Mucosa of rectum (tissue), 2 donors: Measurements from ENCODE around the gene RHOU.

Source experiments
- H3K27ac ChIP-seq, 2 donors: one replicate each; pipeline ENCODE4 v1.7.0; 2013; ENCODE audit warnings: inconsistent platforms in 2 of 2, low read depth in 2 of 2, low read length in 2 of 2
- H3K27me3 ChIP-seq, 2 donors: one replicate each; pipeline ENCODE4 v1.7.0; 2013; ENCODE audit warnings: low read length in 2 of 2; ENCODE audit not compliant: control insufficient read depth in 2 of 2, insufficient read depth in 2 of 2
- H3K36me3 ChIP-seq, 2 donors: one replicate each; pipeline ENCODE4 v1.7.0; 2013; ENCODE audit warnings: low read length in 2 of 2; ENCODE audit not compliant: control insufficient read depth in 2 of 2, insufficient read depth in 2 of 2
- H3K4me1 ChIP-seq, 2 donors: one replicate each; pipeline ENCODE4 v1.7.0; 2013; ENCODE audit warnings: low read length in 2 of 2, mild to moderate bottlenecking in 1 of 2; ENCODE audit not compliant: control insufficient read depth in 2 of 2, insufficient read depth in 2 of 2
- H3K4me3 ChIP-seq, 2 donors: one replicate each; pipeline ENCODE4 v1.7.0; 2013; ENCODE audit warnings: low read length in 2 of 2
- H3K9ac ChIP-seq, 2 donors: one replicate each; pipeline ENCODE4 v1.7.0; 2013; ENCODE audit warnings: low read length in 2 of 2, low read depth in 1 of 2, mild to moderate bottlenecking in 1 of 2
- H3K9me3 ChIP-seq, 2 donors: one replicate each; pipeline ENCODE4 v1.7.0; 2013; ENCODE audit warnings: low read length in 2 of 2; ENCODE audit not compliant: control insufficient read depth in 2 of 2
- donor health status: healthy.
- donor health status: Normal muscosa, but diverticular disease.

RHOU gene

GRCh38 chr1:228735871-228736586 is 750 bp downstream of the RHOU start:
- peak overlapping the region; percentile 72 to 90 for H3K9ac ChIP-seq

GRCh38 chr1:228736844-228737445 is 1.7 kb downstream of the RHOU start:
- Histone ChIP-seq H3K27me3 (peaks cover 0 to 3% of the 10 kb centered on the region in 2 donors), H3K36me3 (peaks cover 0 to 7% of the 10 kb centered on the region in 2 donors), H3K4me3 (peak overlapping the region; percentile 79 to 85), H3K9ac (peak overlapping the region; percentile 72 to 90), H3K27ac (peak overlapping the region; percentile 85 to 86), H3K9me3 (no peaks in the 10 kb centered on the region), H3K4me1 (peaks cover 3 to 6% of the 10 kb centered on the region in 2 donors)

More at GRCh38 chr1:228735871-228736586, 750 bp downstream of the RHOU start:
- Histone ChIP-seq H3K4me1 (peaks cover 3 to 6% of the 10 kb centered on the region in 2 donors), H3K27me3 (peaks cover 0 to 7% of the 10 kb centered on the region in 2 donors), H3K36me3 (peaks cover 0 to 5% of the 10 kb centered on the region in 2 donors), H3K9me3 (no peaks in the 10 kb centered on the region), H3K4me3 (peak overlapping the region; percentile 79 to 85), H3K27ac (peak overlapping the region; percentile 85 to 86)

GRCh38 chr1:228737601-228738041 is 2.3 kb downstream of the RHOU start:
- H3K27me3 ChIP-seq, result no peaks in the 10 kb centered on the region
- H3K4me1 ChIP-seq, result peaks cover 3 to 6% of the 10 kb centered on the region in 2 donors
- no peaks in the 10 kb centered on the region for H3K9me3 ChIP-seq
- peaks cover 3 to 10% of the 10 kb centered on the region in 2 donors for H3K36me3 ChIP-seq
- peak overlapping the region in 1 of 2 donors; percentile 85 for H3K4me3 ChIP-seq
- H3K27ac ChIP-seq, result peak overlapping the region in 1 of 2 donors; percentile 19
- peak overlapping the region in 1 of 2 donors; percentile 90 for H3K9ac ChIP-seq

- H3K4me3 ChIP-seq, result no peak overlapping the region
- peaks cover 14 to 25% of the 10 kb centered on the region in 2 donors for H3K36me3 ChIP-seq
- H3K27me3 ChIP-seq, result no peaks in the 10 kb centered on the region
- no peak overlapping the region for H3K9ac ChIP-seq
- H3K27ac ChIP-seq, result no peak overlapping the region
- peaks cover under 1 to 6% of the 10 kb centered on the region in 2 donors for H3K4me1 ChIP-seq
- no peaks in the 10 kb centered on the region for H3K9me3 ChIP-seq
Observed at GRCh38 chr1:228739826-228740225, 4.5 kb downstream of the RHOU start.

GRCh38 chr1:228740543-228741317 is 5.5 kb downstream of the RHOU start:
- Histone ChIP-seq H3K27me3 (no peaks in the 10 kb centered on the region), H3K9ac (no peak overlapping the region), H3K4me1 (peaks cover 0 to 6% of the 10 kb centered on the region in 2 donors), H3K27ac (no peak overlapping the region), H3K9me3 (no peaks in the 10 kb centered on the region), H3K36me3 (peaks cover 14 to 25% of the 10 kb centered on the region in 2 donors), H3K4me3 (no peak overlapping the region)

GRCh38 chr1:228742281-228742860 is 7.1 kb downstream of the RHOU start:
- H3K9ac ChIP-seq, result no peak overlapping the region
- H3K4me1 ChIP-seq, result peaks cover 0 to 5% of the 10 kb centered on the region in 2 donors
- no peak overlapping the region for H3K27ac ChIP-seq
- H3K36me3 ChIP-seq, result peaks cover 14 to 30% of the 10 kb centered on the region in 2 donors
- H3K4me3 ChIP-seq, result no peak overlapping the region
- H3K27me3 ChIP-seq, result no peaks in the 10 kb centered on the region
- H3K9me3 ChIP-seq, result no peaks in the 10 kb centered on the region

- Histone ChIP-seq H3K9ac (no peak overlapping the region), H3K4me1 (no peaks in the 10 kb centered on the region), H3K27me3 (no peaks in the 10 kb centered on the region), H3K4me3 (no peak overlapping the region), H3K27ac (no peak overlapping the region), H3K9me3 (no peaks in the 10 kb centered on the region), H3K36me3 (peaks cover 14 to 30% of the 10 kb centered on the region in 2 donors)
Observed at GRCh38 chr1:228743405-228743804, 8.1 kb downstream of the RHOU start.

GRCh38 chr1:228744356-228744755 is 9.1 kb downstream of the RHOU start:
- no peak overlapping the region for H3K9ac ChIP-seq
- no peak overlapping the region for H3K27ac ChIP-seq

GRCh38 chr1:228744918-228745317 is 9.6 kb downstream of the RHOU start:
- Histone ChIP-seq H3K4me3 (no peak overlapping the region), H3K36me3 (peaks cover 14 to 26% of the 10 kb centered on the region in 2 donors), H3K27me3 (no peaks in the 10 kb centered on the region), H3K27ac (no peak overlapping the region), H3K4me1 (no peaks in the 10 kb centered on the region), H3K9me3 (no peaks in the 10 kb centered on the region), H3K9ac (no peak overlapping the region)

More at GRCh38 chr1:228744356-228744755, 9.1 kb downstream of the RHOU start:
- H3K36me3 ChIP-seq, result peaks cover 14 to 30% of the 10 kb centered on the region in 2 donors
- no peaks in the 10 kb centered on the region for H3K27me3 ChIP-seq
- H3K9me3 ChIP-seq, result no peaks in the 10 kb centered on the region
- no peaks in the 10 kb centered on the region for H3K4me1 ChIP-seq
- no peak overlapping the region for H3K4me3 ChIP-seq
